ENCODE results near the gene ZNF598. TPM values are rescaled to one million over a fixed set of nuclear protein-coding genes. Genes with fewer than 3 reads are reported as not detected.

Gene ZNF598
- polyA plus RNA-seq, 1 of the 3 experiments (the other 2 are of a cell fraction): 47.8 TPM

DNA sequence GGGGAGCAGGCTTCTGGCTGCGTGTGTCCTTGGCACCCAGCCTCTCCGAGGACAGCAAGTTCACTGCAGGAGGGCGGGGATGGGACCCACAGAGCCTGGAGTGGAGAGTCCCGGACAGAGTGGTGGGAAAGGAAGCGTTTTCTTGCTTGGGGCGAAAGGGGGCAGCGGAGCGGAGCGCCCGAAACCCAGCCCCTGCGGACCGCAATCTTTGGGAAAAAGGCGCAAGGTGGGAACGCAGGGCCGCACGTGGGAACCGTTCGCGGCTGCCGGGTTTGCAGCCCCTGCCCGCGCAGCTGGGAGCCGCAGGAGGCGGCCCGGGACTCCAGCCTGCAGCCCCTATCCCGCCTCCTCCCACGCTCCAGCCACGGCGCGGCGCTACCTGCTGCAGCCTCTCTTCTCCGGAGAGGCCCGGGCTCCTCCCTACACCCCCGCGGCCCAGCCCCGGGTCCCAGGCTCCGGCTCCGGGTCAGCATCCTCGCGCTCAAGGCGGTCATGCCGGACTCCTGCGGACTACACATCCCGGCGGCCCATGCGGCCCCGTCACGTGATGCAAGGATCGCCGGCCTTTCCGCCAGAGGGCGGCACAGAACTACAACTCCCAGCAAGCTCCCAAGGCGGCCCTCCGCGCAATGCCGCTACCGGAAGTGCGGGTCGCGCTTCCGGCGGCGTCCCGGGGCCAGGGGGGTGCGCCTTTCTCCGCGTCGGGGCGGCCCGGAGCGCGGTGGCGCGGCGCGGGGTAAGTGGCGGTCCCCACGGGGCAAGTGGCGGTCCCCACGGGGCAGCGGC is 37.9 kb upstream of the ZNF598 start, which contains the start of the genes NTHL1 and TSC2 (continued):
- TF ChIP-seq, protein P1, sequence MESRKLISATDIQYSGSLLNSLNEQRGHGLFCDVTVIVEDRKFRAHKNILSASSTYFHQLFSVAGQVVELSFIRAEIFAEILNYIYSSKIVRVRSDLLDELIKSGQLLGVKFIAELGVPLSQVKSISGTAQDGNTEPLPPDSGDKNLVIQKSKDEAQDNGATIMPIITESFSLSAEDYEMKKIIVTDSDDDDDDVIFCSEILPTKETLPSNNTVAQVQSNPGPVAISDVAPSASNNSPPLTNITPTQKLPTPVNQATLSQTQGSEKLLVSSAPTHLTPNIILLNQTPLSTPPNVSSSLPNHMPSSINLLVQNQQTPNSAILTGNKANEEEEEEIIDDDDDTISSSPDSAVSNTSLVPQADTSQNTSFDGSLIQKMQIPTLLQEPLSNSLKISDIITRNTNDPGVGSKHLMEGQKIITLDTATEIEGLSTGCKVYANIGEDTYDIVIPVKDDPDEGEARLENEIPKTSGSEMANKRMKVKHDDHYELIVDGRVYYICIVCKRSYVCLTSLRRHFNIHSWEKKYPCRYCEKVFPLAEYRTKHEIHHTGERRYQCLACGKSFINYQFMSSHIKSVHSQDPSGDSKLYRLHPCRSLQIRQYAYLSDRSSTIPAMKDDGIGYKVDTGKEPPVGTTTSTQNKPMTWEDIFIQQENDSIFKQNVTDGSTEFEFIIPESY (IDR thresholded peaks at IDR 0.05; ENCODE audit: borderline replicate concordance, low read depth): 0 out of 2 replicates have a peak, but pooled peaks have one; percentile 55
- TF ChIP-seq TEAD4 (IDR thresholded peaks at IDR 0.05; ENCODE audit: borderline replicate concordance, insufficient read depth) (no peak), TCF12 (IDR thresholded peaks at IDR 0.05) (no peak; the same call in 1 of the 2 replicates), RCOR1 (IDR thresholded peaks at IDR 0.05; ENCODE audit: low read length) (no peak), MXI1 (IDR thresholded peaks at IDR 0.05; ENCODE audit: low read depth, low read length) (peak; percentile 81)
- TF ChIP-seq, protein P2, sequence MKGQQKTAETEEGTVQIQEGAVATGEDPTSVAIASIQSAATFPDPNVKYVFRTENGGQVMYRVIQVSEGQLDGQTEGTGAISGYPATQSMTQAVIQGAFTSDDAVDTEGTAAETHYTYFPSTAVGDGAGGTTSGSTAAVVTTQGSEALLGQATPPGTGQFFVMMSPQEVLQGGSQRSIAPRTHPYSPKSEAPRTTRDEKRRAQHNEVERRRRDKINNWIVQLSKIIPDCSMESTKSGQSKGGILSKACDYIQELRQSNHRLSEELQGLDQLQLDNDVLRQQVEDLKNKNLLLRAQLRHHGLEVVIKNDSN (IDR thresholded peaks at IDR 0.05; ENCODE audit: borderline replicate concordance, low read depth): peak; percentile 100

DNA sequence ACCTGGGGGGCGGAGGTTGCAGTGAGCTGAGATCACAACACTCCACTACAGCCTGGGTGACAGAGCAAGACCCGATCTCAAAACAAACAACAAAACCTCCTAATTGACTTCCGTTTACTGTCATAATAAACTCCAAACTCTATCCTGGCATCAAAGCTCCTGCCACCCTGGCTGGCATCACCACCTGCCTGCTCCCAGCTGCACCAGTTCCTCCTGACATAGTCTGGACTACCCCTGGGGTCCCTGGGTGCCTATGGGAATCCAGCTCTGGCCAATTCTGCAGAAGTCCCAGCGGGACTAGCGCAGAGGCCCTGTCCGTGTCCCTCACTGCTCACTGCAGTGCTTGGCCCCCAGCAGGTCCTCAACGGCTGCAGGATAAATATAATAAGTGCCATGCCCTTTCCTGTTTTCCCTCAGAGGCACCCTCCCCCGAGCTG is 37.3 kb upstream of the ZNF598 start:
- H3F3A ChIP-seq (replicated peaks; ENCODE audit: insufficient read depth): no peaks in the 10 kb centered on the region
- peaks cover 52% of the 10 kb centered on the region for H3K79me2 ChIP-seq (ENCODE audit: insufficient read depth)
- peak overlapping the region; percentile 71 to 76 for H3K4me3 ChIP-seq (ENCODE audit: low read depth in 2 of 2, low read length in 1 of 2)
- H3K9ac ChIP-seq: peak overlapping the region; percentile 74
- no peak for DNase-seq
- no peaks in the 10 kb centered on the region for H3K9me3 ChIP-seq
- CTCF ChIA-PET: interaction anchor here (0.7 to 5.8 kb wide), 9 partner anchors 9 to 106 kb away, joined by 3 to 43 read pairs (median 6); no protein-coding TSS in a partner anchor
- H3K4me2 ChIP-seq: peak overlapping the region; percentile 98
- H3K9me2 ChIP-seq: no peaks in the 10 kb centered on the region
- H3K4me1 ChIP-seq (ENCODE audit: control insufficient read depth in 1 of 2, insufficient read depth in 2 of 2, low read depth in 1 of 2, low read length in 1 of 2): peaks cover 4 to 24% of the 10 kb centered on the region in 2 experiments; a peak in 3 of 4 replicates
- H3K36me3 ChIP-seq (replicated peaks in 1 of 2; ENCODE audit: control insufficient read depth in 1 of 2, insufficient read depth in 2 of 2, low read length in 1 of 2): peaks cover 15 to 16% of the 10 kb centered on the region in 2 experiments
- 28% methylated on average over 8 of the region's 8 CpGs for WGBS (ENCODE audit: low lambda C conversion rate)
- POLR2A ChIA-PET: interaction anchor here (0.6 to 2.1 kb wide), 11 partner anchors 8 to 108 kb away, joined by 3 to 12 read pairs (median 5); partner anchors contain the start of gene TRAF7
- H4K20me1 ChIP-seq (ENCODE audit: insufficient read depth): no peaks in the 10 kb centered on the region
- peak overlapping the region; percentile 30 to 69; a peak in 3 of 4 replicates for H3K27ac ChIP-seq (ENCODE audit: low read depth in 2 of 2, low read length in 1 of 2)
- no peaks in the 10 kb centered on the region for H3K27me3 ChIP-seq (ENCODE audit: insufficient read depth)
- TF ChIP-seq, protein P3, sequence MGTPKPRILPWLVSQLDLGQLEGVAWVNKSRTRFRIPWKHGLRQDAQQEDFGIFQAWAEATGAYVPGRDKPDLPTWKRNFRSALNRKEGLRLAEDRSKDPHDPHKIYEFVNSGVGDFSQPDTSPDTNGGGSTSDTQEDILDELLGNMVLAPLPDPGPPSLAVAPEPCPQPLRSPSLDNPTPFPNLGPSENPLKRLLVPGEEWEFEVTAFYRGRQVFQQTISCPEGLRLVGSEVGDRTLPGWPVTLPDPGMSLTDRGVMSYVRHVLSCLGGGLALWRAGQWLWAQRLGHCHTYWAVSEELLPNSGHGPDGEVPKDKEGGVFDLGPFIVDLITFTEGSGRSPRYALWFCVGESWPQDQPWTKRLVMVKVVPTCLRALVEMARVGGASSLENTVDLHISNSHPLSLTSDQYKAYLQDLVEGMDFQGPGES (IDR thresholded peaks at IDR 0.05; ENCODE audit: low read depth, low read length): no peak
- TF ChIP-seq, protein P4, sequence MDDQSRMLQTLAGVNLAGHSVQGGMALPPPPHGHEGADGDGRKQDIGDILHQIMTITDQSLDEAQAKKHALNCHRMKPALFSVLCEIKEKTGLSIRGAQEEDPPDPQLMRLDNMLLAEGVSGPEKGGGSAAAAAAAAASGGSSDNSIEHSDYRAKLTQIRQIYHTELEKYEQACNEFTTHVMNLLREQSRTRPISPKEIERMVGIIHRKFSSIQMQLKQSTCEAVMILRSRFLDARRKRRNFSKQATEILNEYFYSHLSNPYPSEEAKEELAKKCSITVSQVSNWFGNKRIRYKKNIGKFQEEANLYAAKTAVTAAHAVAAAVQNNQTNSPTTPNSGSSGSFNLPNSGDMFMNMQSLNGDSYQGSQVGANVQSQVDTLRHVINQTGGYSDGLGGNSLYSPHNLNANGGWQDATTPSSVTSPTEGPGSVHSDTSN (IDR thresholded peaks at IDR 0.05): no peak
- TF ChIP-seq RFX5 (IDR thresholded peaks at IDR 0.05; ENCODE audit: low read length): no peak
- 0 out of 2 replicates have a peak, but pooled peaks have one; percentile 12 for TF ChIP-seq RCOR1 (IDR thresholded peaks at IDR 0.05; ENCODE audit: low read length)
- H2AFZ ChIP-seq (ENCODE audit: low read depth): peak overlapping the region; percentile 71

All from SK-N-SH (cell line).